NCI-H146 treated with DMSO at 0.1 percent for 48 hours (cell line): ENCODE results near the gene ABHD16A.

Experiments
- DNase-seq: peaks from one replicate; lab custom pipeline; 2025; ENCODE audit not compliant: unreplicated experiment; lab: John Stamatoyannopoulos, UW

ABHD16A gene

GRCh38 chr6:31702819-31703716 lies at the start of gene ABHD16A:
TSS of gene ABHD16A (minus strand) at chr6:31703324. CDS start at chr6:31703281, 43 bp downstream.
- DNase-seq = peak; percentile 89

- no peak for DNase-seq
Observed at GRCh38 chr6:31752739-31753319, 49.7 kb upstream of the ABHD16A start.

- no peak for DNase-seq
Observed at GRCh38 chr6:31750411-31751022, 47.4 kb upstream of the ABHD16A start.

GRCh38 chr6:31749301-31750036 lies 46.3 kb upstream of the ABHD16A start:
- DNase-seq = no peak

- no peak for DNase-seq
Observed at GRCh38 chr6:31744422-31744821, 41.3 kb upstream of the ABHD16A start.

- DNase-seq = no peak
Observed at GRCh38 chr6:31742894-31743293, 39.8 kb upstream of the ABHD16A start.

GRCh38 chr6:31741815-31742214 lies 38.7 kb upstream of the ABHD16A start:
- DNase-seq = no peak

GRCh38 chr6:31740397-31741223 lies 37.5 kb upstream of the ABHD16A start:
- no peak for DNase-seq

- DNase-seq = peak; percentile 97
Observed at GRCh38 chr6:31739639-31740396, 36.7 kb upstream of the ABHD16A start, which contains the start of gene MSH5. TSS of gene MSH5 (plus strand) at chr6:31740005. CDS start at chr6:31740467, 462 bp downstream.

GRCh38 chr6:31737991-31738979 lies 35.2 kb upstream of the ABHD16A start:
- DNase-seq = peak; percentile 43

GRCh38 chr6:31737315-31737990 lies 34.3 kb upstream of the ABHD16A start:
- peak; percentile 77 for DNase-seq

GRCh38 chr6:31736768-31737314 lies 33.7 kb upstream of the ABHD16A start:
- no peak for DNase-seq

- peak; percentile 57 for DNase-seq
Observed at GRCh38 chr6:31736021-31736767, 33.1 kb upstream of the ABHD16A start, which contains the start of gene CLIC1. TSS of gene CLIC1 (minus strand) at chr6:31736530. CDS start at chr6:31736300, 230 bp downstream.

GRCh38 chr6:31734821-31735406 lies 31.8 kb upstream of the ABHD16A start:
- DNase-seq = no peak

GRCh38 chr6:31734247-31734820 lies 31.2 kb upstream of the ABHD16A start:
- no peak for DNase-seq

- no peak for DNase-seq
Observed at GRCh38 chr6:31733734-31734133, 30.6 kb upstream of the ABHD16A start.
